GM12878 (cell line): Measurements from ENCODE around the gene USP5.
"Not testable (repeated sequence)": the region's sequence is repeated elsewhere in the genome, so short reads cannot be mapped to it uniquely, and the experiment has no call there.

ENCODE experiments used
- CHD4 ChIP-seq: fragments of 200-600 bp; sonication (generic); IDR thresholded peaks from 2 replicates; pipeline ENCODE4 v1.6.1; 2016; ENCODE audit warnings: mild to moderate bottlenecking
- POLR2A ChIP-seq: IDR thresholded peaks from 2 replicates; pipeline ENCODE4 v1.6.1; 2011; ENCODE audit warnings: low read depth, mild to moderate bottlenecking, low read length
- RFX5 ChIP-seq: IDR thresholded peaks from 2 replicates; pipeline ENCODE4 v1.6.1; 2011; ENCODE audit warnings: low read depth, low read length, improper control_type of control experiment
- SIN3A ChIP-seq: IDR thresholded peaks from 2 replicates; pipeline ENCODE4 v1.6.1; 2012; ENCODE audit warnings: low read depth, low read length, improper control_type of control experiment
- SREBF1 ChIP-seq: IDR thresholded peaks from 2 replicates; pipeline ENCODE4 v1.6.1; 2012; ENCODE audit warnings: mild to moderate bottlenecking, low read length
- ZZZ3 ChIP-seq: IDR thresholded peaks from 2 replicates; pipeline ENCODE4 v1.6.1; 2011; ENCODE audit warnings: low read depth; ENCODE audit not compliant: control insufficient read depth, insufficient read length
- TF ChIP-seq, protein P1 (sequence below), 3 experiments: IDR thresholded peaks in 2 of 3; conservative IDR thresholded peaks in 1 of 3; 2 replicates each; pipeline ENCODE4 v1.5.1; 2011; ENCODE audit warnings: low read depth in 3 of 3, low read length in 3 of 3, mild to moderate bottlenecking in 3 of 3, control low read depth in 2 of 3, moderate library complexity in 2 of 3, inconsistent platforms in 1 of 3, mixed read lengths in 1 of 3; ENCODE audit not compliant: control insufficient read depth in 2 of 3, insufficient read depth in 1 of 3; ENCODE audit errors: extremely low read depth in 1 of 3
- TF ChIP-seq, protein P2 (sequence below): fragments of 450-650 bp; IDR thresholded peaks from 2 replicates; pipeline ENCODE4 v1.6.1; 2017; ENCODE audit warnings: antibody characterized with exemption, mild to moderate bottlenecking, moderate library complexity

DNA sequence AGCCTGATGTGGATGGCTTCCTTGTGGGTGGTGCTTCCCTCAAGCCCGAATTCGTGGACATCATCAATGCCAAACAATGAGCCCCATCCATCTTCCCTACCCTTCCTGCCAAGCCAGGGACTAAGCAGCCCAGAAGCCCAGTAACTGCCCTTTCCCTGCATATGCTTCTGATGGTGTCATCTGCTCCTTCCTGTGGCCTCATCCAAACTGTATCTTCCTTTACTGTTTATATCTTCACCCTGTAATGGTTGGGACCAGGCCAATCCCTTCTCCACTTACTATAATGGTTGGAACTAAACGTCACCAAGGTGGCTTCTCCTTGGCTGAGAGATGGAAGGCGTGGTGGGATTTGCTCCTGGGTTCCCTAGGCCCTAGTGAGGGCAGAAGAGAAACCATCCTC, 18.4 kb downstream of the USP5 start:
- TF ChIP-seq ZZZ3, SIN3A, RFX5, SREBF1, CHD4: not testable (repeated sequence)
- TF ChIP-seq, protein P1, sequence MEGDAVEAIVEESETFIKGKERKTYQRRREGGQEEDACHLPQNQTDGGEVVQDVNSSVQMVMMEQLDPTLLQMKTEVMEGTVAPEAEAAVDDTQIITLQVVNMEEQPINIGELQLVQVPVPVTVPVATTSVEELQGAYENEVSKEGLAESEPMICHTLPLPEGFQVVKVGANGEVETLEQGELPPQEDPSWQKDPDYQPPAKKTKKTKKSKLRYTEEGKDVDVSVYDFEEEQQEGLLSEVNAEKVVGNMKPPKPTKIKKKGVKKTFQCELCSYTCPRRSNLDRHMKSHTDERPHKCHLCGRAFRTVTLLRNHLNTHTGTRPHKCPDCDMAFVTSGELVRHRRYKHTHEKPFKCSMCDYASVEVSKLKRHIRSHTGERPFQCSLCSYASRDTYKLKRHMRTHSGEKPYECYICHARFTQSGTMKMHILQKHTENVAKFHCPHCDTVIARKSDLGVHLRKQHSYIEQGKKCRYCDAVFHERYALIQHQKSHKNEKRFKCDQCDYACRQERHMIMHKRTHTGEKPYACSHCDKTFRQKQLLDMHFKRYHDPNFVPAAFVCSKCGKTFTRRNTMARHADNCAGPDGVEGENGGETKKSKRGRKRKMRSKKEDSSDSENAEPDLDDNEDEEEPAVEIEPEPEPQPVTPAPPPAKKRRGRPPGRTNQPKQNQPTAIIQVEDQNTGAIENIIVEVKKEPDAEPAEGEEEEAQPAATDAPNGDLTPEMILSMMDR (IDR thresholded peaks at IDR 0.05 in 2 of 3, conservative IDR thresholded peaks at IDR 0.05 in 1 of 3; ENCODE audit: control insufficient read depth in 2 of 3, extremely low read depth in 1 of 3, insufficient read depth in 1 of 3, low read depth in 3 of 3, low read length in 3 of 3): not testable (repeated sequence)
- TF ChIP-seq POLR2A: 0 out of 2 replicates have a peak, but pooled peaks have one; percentile 31
- TF ChIP-seq, protein P2, sequence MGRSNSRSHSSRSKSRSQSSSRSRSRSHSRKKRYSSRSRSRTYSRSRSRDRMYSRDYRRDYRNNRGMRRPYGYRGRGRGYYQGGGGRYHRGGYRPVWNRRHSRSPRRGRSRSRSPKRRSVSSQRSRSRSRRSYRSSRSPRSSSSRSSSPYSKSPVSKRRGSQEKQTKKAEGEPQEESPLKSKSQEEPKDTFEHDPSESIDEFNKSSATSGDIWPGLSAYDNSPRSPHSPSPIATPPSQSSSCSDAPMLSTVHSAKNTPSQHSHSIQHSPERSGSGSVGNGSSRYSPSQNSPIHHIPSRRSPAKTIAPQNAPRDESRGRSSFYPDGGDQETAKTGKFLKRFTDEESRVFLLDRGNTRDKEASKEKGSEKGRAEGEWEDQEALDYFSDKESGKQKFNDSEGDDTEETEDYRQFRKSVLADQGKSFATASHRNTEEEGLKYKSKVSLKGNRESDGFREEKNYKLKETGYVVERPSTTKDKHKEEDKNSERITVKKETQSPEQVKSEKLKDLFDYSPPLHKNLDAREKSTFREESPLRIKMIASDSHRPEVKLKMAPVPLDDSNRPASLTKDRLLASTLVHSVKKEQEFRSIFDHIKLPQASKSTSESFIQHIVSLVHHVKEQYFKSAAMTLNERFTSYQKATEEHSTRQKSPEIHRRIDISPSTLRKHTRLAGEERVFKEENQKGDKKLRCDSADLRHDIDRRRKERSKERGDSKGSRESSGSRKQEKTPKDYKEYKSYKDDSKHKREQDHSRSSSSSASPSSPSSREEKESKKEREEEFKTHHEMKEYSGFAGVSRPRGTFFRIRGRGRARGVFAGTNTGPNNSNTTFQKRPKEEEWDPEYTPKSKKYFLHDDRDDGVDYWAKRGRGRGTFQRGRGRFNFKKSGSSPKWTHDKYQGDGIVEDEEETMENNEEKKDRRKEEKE: not testable (repeated sequence)
